NAMALWA (cell line): ENCODE results near the gene IPO4.

Experiments used
- DNase-seq: peaks from one replicate; pipeline ENCODE4 v3.0.0-alpha.2; 2015; ENCODE audit warnings: low spot score

The IPO4 gene

DNA sequence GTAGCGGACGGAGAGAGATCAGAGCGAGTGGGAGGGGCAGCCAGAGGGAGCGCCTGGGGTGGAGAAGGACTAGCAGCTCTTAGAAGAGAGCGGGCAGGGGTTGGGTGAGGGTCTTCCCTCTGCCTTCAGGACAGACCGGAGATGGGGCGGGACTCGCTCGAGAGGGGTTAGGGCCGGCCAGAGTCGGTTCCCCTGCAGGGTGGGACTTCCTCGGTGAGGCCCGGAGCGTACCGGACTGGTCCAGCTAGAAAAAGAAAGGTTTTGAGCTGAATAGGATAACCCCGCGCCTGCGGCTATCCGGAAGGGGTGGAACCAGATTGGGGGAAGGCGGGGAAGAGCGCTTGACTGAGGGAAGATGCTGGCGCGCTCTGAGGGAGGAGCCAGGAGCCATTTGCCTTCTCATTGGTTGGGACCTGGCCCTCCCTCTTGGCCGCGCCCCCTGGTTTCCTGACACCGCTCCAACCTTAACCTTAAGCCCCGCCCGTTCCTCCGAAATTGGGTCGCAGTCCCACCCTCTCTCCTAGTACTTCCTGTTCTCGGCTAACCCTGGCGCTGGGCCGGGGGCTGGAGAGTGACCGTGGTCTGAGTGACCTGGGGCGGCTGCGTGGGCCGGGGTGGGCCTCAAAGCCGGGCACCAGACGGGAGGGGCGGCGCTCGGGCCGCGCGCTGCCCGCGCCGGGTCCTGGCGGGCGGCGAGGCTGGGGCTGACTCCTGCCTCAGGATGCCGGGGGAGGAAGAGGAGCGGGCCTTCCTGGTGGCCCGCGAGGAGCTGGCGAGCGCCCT lies 41.4 kb downstream of the IPO4 start, which contains the start of gene RNF31:
TSS of gene RNF31 (plus strand) at position 521 of the 783 bp plus-strand sequence. CDS start at position 722, 201 bp downstream.
- peak; percentile 99 for DNase-seq

DNA sequence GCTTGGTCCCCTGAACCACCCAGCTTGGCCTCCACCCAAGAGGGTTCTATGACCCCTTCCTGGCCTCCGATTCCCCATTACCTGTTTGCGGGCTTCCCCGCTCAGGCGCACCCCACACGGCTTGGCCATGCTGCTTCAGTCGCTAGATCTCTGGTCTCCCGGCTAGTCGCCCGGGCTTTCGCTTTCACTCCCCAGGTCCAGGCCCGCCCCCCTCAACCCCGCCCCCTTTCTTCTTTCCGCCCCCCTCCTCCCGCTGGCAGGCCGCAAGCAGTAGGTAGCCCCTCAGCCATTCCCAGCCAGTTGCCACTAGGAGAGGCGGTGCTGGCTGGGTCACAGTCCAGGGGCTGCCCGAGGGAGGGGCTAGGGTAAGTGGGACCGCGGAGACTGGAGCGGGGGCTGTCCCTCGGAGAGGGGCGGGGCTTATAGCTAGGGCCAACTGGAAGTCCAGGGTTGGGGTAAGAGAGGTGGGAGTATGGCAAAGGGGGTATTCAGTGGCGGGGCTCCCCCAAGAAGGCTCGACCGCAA lies 42.1 kb downstream of the IPO4 start, which contains the start of gene PSME2:
TSS of gene PSME2 (minus strand) at position 158 of the 525 bp plus-strand sequence. CDS start at position 129, 29 bp downstream.
- peak; percentile 97 for DNase-seq

DNA sequence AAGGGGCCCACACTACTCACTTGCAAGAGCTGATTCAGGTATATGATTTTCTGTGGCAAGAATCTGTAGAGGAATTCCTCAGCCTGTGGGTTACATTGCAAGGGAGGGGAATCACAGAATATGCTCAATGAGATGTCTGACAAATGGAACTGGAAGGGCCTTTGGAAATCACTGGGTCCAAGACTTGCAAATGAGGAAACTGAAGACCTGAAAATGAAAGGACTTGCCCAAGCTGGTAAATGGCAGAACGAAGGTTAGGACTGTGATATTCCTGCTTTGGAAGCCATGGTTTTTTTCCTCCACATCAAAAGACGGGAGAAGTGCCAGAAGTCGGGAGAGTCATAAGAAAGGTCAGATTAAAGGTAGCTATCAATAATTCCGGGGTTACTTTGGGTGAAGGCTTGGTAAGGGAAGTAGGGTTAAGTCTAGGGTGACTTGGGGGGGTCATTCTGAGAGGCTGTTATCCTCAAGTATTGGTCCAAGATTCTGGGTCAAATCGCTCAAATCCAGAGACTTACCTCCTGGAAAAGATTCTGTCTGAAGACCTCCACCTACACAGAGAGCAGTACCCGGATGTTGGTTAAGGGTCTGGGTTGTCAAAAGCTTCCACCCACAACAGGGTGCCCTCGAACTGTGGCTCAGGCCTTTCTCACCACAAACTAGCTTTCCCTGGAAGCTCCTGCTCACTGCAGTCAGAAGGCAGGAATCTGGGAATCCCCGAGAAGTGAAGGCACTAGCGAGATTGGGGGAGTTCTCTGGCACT lies 42.7 kb downstream of the IPO4 start:
- DNase-seq = peak; percentile 45

DNA sequence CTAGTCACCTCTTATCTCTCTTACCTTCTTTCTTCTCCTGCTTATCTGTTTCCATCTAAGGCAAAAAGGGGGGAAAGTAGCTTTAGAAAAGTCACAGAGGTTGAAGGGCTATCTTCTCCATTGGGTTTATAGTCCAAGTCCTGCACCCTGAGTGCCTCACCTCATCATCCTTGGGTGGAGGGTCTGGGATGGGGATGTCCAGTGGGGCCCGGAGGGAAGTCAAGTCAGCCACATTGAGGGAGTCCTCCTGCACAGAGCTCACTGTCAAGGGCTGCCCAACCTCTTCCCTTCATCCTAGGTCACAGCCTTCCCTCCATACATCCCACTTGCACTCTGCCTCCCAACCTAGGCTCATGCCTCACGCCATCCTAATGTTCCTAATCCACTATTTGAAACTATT lies 43.4 kb downstream of the IPO4 start:
- DNase-seq = no peak

DNA sequence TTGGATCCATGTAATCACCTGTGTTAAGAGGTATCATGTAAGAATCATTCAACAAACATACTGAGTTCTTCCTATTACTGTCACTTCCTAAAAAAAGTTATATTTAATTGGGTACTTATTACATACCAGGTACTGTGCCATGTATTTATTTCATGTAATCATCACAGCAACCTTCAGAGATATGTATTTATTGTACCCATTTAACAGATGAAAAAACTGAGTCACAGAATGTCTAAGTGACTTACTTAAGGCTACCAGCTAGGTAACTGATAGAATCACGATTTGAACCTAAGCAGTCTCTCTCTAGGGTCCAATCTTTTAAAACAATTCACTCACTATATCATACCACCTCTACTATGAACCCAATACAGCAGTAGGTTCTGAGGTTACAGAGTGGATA lies 44.2 kb downstream of the IPO4 start:
- DNase-seq = no peak

DNA sequence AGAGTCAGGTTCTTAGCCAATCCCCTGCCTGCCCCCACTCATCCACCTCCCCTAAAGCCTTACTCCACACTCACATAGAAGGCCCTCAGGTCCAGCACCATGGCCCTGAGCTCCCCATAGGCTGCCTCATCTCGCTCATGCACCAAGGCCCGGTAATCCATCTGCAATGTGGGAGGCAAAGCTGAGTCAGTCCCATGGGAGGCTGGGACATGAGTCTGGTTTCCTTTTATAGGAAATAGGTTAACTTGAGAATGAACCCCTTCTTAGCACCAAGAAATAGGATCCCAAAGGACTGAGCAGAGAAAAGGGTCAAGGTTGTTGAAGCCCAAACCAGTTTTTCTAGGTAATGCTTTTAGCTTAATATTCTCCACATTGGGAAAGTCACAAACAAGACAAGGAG lies 45.1 kb downstream of the IPO4 start:
- DNase-seq = no peak

DNA sequence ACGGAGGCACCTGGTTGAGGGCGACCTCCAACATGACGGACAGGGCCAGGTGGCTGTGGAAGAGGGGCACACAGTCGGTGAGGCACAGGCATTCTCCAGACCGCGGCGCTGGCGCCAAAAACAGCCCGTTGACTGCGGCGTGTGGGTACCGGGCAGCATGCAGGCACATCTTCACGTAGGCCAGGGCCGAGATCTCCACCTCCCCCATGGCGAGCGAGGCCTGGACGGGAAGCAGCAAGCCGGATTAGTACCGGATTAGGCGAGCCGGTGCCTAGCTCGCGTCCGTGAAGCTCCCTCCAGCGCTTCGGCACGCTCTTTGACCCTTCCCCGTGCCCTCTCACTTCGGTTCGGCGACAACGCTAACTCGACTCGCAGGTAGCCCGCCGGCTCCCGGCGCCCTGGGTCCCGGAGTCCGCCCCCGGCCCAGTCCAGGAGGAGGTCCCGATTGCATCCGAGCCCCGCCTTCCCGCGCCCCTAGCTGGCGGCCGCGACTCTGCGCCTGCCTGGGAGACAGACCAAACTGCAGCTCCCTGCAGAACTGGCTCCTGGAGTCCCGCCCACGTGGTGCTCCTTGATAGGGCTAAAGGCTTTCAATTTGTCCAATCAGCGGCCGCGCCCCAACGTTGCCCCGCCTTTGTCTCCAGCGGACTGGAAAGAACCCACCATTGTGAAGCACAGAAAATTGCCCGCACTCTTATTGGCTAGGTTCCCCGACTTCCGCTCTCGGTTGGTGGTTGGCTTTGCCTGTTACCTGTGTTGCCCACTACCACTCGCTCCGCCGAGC lies 47.3 kb downstream of the IPO4 start, which contains the start of gene EMC9:
TSS of gene EMC9 (minus strand) at position 495 of the 784 bp plus-strand sequence. CDS start at position 208, 287 bp downstream.
- DNase-seq = peak; percentile 99

DNA sequence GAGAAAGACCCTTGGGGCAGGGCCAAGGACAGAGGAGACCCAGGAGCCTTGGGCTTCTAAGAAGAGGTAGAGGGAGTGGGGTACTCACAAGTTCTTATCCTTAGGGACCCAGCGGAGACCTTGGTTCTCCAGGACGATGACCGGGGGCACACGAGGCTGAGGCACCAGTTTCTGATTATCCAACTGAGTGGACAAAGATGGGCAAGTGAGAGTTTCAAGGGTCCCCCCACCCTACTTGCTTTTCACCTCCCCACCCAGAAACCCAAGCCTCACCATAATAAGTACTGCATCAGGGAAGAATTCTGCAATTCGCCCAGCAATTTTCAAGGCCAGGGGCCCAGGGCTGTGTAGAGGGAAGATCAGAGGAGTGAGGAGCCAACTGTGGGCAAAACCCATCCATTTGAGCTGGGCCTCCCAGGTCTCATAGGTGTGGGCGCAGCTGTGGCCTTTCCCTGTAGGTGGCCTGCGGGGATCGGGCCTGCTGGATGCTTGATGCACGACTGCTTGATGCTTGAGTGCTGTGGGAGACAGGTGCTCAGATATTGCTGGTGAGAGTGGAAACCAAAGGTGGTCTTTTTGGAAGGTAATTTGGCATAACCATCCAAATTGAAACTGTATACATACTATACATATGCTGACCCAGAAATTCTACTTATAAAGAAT lies 49.2 kb downstream of the IPO4 start:
- no peak for DNase-seq

DNA sequence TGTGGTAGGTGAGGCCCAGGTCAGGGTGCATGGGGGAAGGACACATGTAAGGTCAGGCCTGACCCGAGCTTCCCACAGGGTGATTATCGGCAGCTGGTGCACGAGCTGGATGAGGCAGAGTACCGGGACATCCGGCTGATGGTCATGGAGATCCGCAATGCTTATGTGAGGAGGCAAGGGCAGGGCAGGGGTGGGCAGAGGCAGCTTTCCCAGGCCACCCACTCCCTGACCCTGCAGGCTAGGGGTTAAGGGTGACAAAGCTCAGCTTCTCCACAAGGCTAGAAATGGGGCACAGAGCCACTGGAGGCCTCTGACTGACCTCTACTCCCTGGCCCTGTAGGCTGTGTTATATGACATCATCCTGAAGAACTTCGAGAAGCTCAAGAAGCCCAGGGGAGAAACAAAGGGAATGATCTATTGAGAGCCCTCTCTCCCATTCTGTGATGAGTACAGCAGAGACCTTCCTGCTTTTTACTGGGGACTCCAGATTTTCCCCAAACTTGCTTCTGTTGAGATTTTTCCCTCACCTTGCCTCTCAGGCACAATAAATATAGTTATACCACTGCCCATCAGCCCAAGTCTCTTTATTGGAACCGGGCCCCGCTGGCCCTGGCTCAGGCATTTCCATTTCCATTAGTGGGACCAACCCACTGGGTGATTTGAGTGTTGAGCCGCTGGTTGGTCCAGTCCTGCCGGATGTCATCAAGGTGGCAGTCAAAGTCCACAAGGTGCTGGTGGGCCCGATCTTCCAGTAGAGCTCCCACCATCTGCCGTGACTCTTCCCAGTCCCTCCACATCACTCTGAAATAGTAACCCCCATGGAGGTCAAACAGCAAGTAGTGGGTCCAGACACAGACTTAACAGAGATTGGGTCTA lies 50.0 kb downstream of the IPO4 start:
- DNase-seq = no peak

DNA sequence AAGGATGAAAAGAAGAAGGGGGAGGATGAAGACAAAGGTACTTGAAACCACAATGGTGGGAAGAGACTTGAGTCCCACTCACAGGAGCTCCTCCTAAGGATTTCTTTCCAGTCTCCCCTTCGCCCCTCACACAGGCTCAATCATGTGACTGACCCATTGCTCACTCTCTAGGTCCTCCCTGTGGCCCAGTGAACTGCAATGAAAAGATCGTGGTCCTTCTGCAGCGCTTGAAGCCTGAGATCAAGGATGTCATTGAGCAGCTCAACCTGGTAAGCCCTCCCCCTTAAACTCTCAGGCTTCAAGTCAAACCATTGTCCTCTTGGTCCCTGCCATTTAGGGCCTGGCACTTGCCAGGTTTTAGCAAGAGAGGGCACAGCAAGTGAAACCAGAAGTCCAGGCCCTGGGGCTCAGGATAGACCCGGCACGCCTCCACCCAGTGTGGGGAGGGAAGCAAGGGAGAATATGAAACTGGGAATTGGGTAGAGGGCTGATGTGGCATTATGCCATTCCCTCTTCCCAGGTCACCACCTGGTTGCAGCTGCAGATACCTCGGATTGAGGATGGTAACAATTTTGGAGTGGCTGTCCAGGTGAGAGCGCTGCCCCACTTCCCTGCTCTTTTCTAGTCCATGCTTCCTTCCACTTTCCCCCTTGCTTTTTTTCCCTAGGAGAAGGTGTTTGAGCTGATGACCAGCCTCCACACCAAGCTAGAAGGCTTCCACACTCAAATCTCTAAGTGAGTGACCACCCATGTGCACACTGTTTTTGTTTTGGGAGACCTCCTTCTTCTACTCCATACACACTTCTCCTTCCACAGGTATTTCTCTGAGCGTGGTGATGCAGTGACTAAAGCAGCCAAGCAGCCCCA lies 50.9 kb downstream of the IPO4 start:
- no peak for DNase-seq

DNA sequence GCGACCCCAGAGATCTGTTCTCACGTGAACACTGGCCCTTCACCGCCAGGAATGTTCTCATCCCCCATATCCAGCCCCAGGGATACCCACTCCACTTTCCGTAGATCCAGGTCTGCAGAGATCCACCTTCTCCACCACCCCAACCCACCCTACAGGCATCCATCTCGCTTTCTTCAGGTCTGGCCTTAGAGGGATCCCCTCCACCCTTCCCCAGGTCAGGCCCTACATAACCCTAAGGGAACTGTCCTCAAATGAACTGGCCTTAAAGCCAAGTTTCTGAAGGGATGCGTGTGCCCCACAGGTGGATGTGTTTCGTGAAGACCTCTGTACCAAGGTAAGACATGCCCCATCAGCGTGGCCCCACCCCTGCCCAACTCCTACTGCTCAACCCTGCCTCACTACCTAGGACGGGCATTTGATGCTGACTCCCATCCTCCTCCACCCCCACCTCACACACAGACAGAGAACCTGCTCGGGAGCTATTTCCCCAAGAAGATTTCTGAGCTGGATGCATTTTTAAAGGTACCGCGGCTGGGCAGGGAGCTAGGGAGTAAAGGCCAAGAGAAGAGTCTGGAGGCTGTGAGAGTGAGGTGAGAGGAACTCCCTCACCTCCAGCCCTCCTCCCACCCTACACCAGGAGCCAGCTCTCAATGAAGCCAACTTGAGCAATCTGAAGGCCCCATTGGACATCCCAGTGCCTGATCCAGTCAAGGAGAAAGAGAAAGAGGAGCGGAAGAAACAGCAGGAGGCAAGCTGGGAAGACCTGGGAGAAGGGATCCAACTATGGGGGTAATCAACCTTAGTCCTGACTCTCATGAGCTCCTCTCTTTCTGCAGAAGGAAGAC lies 51.7 kb downstream of the IPO4 start:
- DNase-seq = no peak

DNA sequence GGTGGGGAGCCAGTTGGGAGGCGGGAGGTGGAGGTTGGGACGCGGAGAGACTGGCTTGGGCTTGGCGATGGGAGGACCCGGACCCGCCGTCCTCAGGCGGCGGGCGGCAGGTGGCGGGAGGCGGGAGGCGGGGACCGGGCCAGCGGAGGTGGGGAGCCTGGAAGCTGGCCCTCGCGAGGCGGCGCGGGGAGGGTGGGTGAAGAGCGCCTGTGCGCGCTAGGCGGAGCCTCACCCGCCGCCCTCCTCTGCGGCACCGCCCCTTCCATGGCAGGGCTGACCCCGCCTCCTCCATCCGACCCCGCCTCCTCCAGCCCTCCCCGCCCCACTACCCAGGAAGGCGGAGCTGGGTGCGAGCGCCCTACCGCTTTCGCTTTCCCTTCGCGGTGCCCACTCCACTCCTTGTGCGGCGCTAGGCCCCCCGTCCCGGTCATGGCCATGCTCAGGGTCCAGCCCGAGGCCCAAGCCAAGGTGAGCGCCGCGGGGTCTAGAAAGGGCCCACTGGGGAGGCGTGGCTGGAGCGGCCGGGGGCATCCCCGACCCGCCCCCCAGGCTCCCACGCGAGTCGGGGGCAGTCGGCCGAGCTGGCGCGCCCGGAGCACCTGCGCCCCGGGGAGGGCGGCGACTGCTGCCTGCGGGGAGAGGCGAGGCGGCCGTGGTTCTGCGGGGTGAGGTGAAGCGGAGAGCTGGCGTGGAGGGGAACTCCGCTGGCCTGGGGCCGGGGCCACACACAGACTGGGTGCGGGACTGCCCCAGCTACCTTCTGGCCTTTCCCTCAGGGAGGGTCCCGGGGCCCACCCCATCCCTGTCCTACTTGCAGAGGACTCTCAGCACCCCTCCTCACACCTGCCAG lies 52.6 kb downstream of the IPO4 start, which contains the start of gene PSME1:
TSS of gene PSME1 (plus strand) at position 361 of the 850 bp plus-strand sequence. CDS start at position 430, 69 bp downstream.
- peak; percentile 91 for DNase-seq

DNA sequence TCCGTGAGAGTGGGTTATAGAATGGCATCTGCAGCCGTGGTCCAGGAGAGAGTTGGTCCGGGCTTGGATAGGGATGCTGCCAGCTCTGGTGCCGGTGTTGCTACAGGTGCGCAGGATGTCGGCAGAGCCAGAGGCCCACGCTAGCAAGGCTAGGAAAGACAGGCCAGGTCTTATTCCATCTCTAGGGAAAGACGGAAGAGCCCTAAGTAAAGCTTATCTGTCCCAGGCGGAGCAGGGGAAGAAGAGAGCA lies 53.1 kb downstream of the IPO4 start:
- no peak for DNase-seq

DNA sequence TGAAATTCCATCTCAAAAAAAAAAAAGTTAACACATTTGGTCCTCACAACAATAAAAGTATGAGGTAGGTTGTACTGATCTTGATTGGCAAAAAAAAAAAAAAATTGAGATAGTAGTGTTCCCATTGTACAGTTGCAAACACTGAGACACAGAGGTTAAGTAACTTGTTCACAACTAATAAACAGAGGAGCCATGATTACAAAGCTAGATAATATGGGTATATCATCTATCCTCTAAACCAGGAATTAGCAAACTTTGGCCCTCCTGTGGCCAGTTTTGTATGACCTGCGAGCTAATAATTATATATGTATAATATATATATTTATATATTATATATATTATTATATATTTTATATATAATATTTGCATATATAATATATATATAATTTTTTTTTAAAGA lies 54.9 kb downstream of the IPO4 start:
- DNase-seq = no peak

DNA sequence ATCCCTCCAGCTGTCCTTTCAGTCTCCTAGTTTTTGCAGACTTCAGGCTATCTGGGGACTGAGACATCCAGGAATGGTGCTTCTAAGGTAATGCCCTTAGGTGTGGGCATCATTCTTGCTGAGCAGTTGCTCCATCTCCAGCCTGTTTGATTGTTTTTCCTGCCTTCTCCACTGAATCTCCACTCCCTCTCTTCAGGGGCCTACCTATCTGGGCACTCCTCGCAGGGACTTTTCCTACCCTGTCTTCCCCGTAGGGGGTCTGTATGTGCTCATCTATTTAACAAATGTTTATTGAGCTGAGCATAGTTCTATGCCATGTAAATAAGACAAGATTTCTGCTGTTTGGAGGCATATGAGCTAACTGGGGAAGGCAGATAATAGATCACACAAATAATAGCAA lies 55.6 kb downstream of the IPO4 start:
- no peak for DNase-seq

DNA sequence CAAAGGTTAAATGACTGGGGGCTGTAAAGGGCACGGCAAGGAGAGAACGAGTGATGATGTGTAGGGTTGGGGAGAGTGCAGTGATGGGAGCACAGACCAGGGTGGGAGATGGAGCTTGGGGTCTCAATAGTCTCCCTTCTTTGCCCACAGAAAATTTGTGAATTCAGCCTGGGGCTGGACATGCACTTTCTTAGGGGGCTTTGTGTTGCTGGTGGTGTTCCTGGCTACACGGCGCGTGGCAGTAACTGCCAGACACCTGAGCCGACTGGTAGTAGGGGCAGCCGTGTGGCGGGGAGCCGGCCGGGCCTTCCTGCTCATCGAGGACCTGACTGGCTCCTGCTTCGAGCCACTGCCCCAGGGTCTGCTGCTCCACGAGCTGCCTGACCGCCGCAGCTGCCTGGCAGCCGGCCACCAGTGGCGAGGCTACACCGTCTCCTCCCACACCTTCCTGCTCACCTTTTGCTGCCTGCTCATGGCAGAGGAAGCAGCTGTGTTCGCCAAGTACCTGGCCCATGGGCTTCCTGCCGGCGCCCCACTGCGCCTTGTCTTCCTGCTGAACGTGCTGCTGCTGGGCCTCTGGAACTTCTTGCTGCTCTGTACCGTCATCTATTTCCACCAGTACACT lies 56.4 kb downstream of the IPO4 start:
- DNase-seq = no peak

DNA sequence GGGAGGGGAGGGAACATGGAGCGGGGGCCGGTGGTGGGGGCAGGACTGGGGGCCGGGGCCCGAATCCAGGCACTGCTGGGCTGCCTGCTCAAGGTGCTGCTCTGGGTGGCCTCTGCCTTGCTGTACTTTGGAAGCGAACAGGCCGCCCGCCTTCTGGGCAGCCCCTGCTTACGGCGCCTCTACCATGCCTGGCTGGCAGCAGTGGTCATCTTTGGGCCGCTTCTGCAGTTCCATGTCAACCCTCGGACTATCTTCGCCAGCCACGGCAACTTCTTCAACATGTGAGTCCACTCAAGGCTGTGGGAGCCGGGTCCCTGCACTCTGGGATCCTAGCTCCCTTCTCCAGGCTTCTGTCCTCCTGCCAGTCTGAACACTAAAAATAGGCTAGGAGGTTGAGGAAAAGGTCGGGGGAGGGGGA lies 57.1 kb downstream of the IPO4 start:
- DNase-seq = no peak
